ENCODE data around the gene TMEM187. TPM values are rescaled to one million over a fixed set of nuclear protein-coding genes. Genes with fewer than 3 reads are reported as not detected.

The TMEM187 gene
- total RNA-seq, 1 donor from 2014 or later = 6.7 TPM

GRCh38 chrX:154019061-154019621 lies 46.6 kb downstream of the TMEM187 start:
- H3K9me3 Mint-ChIP-seq (ENCODE audit: unreplicated experiment) = no peaks in the 10 kb centered on the region
- H3K4me3 Mint-ChIP-seq (ENCODE audit: unreplicated experiment) = peak overlapping the region; percentile 61
- peak overlapping the region; percentile 84 for H3K27ac Mint-ChIP-seq (ENCODE audit: unreplicated experiment)

GRCh38 chrX:154019633-154020528 lies 47.3 kb downstream of the TMEM187 start, which contains the start of gene IRAK1:
IRAK1 (minus strand) TSS chrX:154019902; CDS start chrX:154019812, 90 bp downstream.
- H3K9me3 Mint-ChIP-seq (ENCODE audit: unreplicated experiment) = peaks cover 2% of the 10 kb centered on the region
- H3K27ac Mint-ChIP-seq (ENCODE audit: unreplicated experiment) = peak within 1 kb of the TSS; percentile 84
- peaks cover 5% of the 10 kb centered on the region for H3K27me3 Mint-ChIP-seq (ENCODE audit: unreplicated experiment)
- peak within 1 kb of the TSS; percentile 65 for H3K4me3 Mint-ChIP-seq (ENCODE audit: unreplicated experiment)
- H3K36me3 Mint-ChIP-seq (ENCODE audit: unreplicated experiment) = no peaks in the 10 kb centered on the region
- DNase-seq = peak; percentile 41
- no peak for TF ChIP-seq CTCF (IDR thresholded peaks at IDR 0.05; ENCODE audit: partially characterized antibody, unreplicated experiment)
- H3K4me1 Mint-ChIP-seq (ENCODE audit: low read depth, unreplicated experiment) = peaks cover 10% of the 10 kb centered on the region

More at GRCh38 chrX:154019061-154019621, 46.6 kb downstream of the TMEM187 start:
- Mint-ChIP-seq H3K4me1 (ENCODE audit: low read depth, unreplicated experiment) (peaks cover 8% of the 10 kb centered on the region), H3K36me3 (ENCODE audit: unreplicated experiment) (no peaks in the 10 kb centered on the region), H3K27me3 (ENCODE audit: unreplicated experiment) (peaks cover 3% of the 10 kb centered on the region)
- no peak for TF ChIP-seq CTCF (IDR thresholded peaks at IDR 0.05; ENCODE audit: partially characterized antibody, unreplicated experiment)
- DNase-seq = no peak

- TF ChIP-seq CTCF (IDR thresholded peaks at IDR 0.05; ENCODE audit: partially characterized antibody, unreplicated experiment) = no peak
- peaks cover 3% of the 10 kb centered on the region for H3K9me3 Mint-ChIP-seq (ENCODE audit: unreplicated experiment)
- no peaks in the 10 kb centered on the region for H3K36me3 Mint-ChIP-seq (ENCODE audit: unreplicated experiment)
- peak overlapping the region; percentile 65 for H3K4me3 Mint-ChIP-seq (ENCODE audit: unreplicated experiment)
- no peak for DNase-seq
- H3K4me1 Mint-ChIP-seq (ENCODE audit: low read depth, unreplicated experiment) = peaks cover 11% of the 10 kb centered on the region
- H3K27ac Mint-ChIP-seq (ENCODE audit: unreplicated experiment) = peak overlapping the region; percentile 76
- peaks cover 5% of the 10 kb centered on the region for H3K27me3 Mint-ChIP-seq (ENCODE audit: unreplicated experiment)
These were observed 48.1 kb downstream of the TMEM187 start for GRCh38 chrX:154020536-154021115.

GRCh38 chrX:154021131-154021611 lies 48.6 kb downstream of the TMEM187 start:
- Mint-ChIP-seq H3K27me3 (ENCODE audit: unreplicated experiment) (peaks cover 5% of the 10 kb centered on the region), H3K36me3 (ENCODE audit: unreplicated experiment) (no peaks in the 10 kb centered on the region), H3K4me1 (ENCODE audit: low read depth, unreplicated experiment) (peaks cover 13% of the 10 kb centered on the region), H3K27ac (ENCODE audit: unreplicated experiment) (no peak overlapping the region), H3K9me3 (ENCODE audit: unreplicated experiment) (peaks cover 3% of the 10 kb centered on the region), H3K4me3 (ENCODE audit: unreplicated experiment) (no peak overlapping the region)
- no peak for TF ChIP-seq CTCF (IDR thresholded peaks at IDR 0.05; ENCODE audit: partially characterized antibody, unreplicated experiment)
- no peak for DNase-seq

Measured in glutamatergic neuron (in vitro differentiated cells).